PC-9 (cell line): ENCODE results near the gene FGF1. TPM values are rescaled to one million over a fixed set of nuclear protein-coding genes. Genes with fewer than 3 reads are reported as not detected.

Source experiments
- BruUV-seq: library from RNA; stranded (reverse); fragments of 400-500 nt; replicated peaks from 2 replicates; lab custom pipeline; 2021; lab: Mats Ljungman, UMichigan
- CTCF ChIA-PET: fragments of 300-600 bp; sonication (Branson Sonifier 250); formaldehyde crosslinking; loops from one replicate; lab custom pipeline; 2022; ENCODE audit warnings: antibody characterized with exemption; lab: Charles Lee
- POLR2A ChIA-PET: fragments of 300-600 bp; sonication (Branson Sonifier 250); formaldehyde crosslinking; loops from one replicate; lab custom pipeline; 2022; ENCODE audit warnings: antibody characterized with exemption; ENCODE audit not compliant: unreplicated experiment; lab: Charles Lee
- DNase-seq, 2 experiments: peaks; one replicate each; pipeline versions ENCODE4 v3.0.0 to v3.0.0-alpha.2; 2015 to 2022; ENCODE audit warnings: mixed read lengths in 1 of 2
- H2AFZ ChIP-seq: fragments of 200-600 bp; sonication (generic); 2 replicates; pipeline ENCODE4 v1.8.1; 2017; ENCODE audit warnings: antibody characterized with exemption
- H3F3A ChIP-seq: fragments of 200-600 bp; sonication (generic); 2 replicates; pipeline ENCODE4 v1.8.1; 2017; ENCODE audit warnings: antibody characterized with exemption, mild to moderate bottlenecking, low read depth; ENCODE audit not compliant: insufficient read depth
- H3K27ac ChIP-seq: fragments of 200-600 bp; sonication (generic); 2 replicates; pipeline ENCODE4 v1.6.1; 2016; ENCODE audit warnings: mixed run types
- H3K27me3 ChIP-seq: fragments of 200-600 bp; sonication (generic); 2 replicates; pipeline ENCODE4 v1.6.1; 2016; ENCODE audit warnings: low read depth, mixed run types; ENCODE audit not compliant: insufficient read depth
- H3K36me3 ChIP-seq: fragments of 200-600 bp; sonication (generic); 2 replicates; pipeline ENCODE4 v1.6.1; 2016; ENCODE audit warnings: low read depth, mixed run types
- H3K4me1 ChIP-seq: fragments of 200-600 bp; sonication (generic); replicated peaks from 2 replicates; pipeline ENCODE4 v1.6.1; 2016; ENCODE audit warnings: mixed run types; ENCODE audit not compliant: insufficient read depth
- H3K4me2 ChIP-seq: fragments of 200-600 bp; sonication (generic); 2 replicates; pipeline ENCODE4 v1.6.1; 2017; ENCODE audit warnings: mixed run types
- H3K4me3 ChIP-seq: fragments of 200-600 bp; sonication (generic); 2 replicates; pipeline ENCODE4 v1.6.1; 2016; ENCODE audit warnings: mixed run types
- H3K79me2 ChIP-seq: fragments of 200-600 bp; sonication (generic); 2 replicates; pipeline ENCODE4 v1.6.1; 2017; ENCODE audit warnings: low read depth, mixed run types
- H3K9me2 ChIP-seq: fragments of 200-600 bp; sonication (generic); 2 replicates; pipeline ENCODE4 v1.8.1; 2017; ENCODE audit warnings: mild to moderate bottlenecking; ENCODE audit not compliant: insufficient read depth
- H3K9me3 ChIP-seq: fragments of 200-600 bp; sonication (generic); 2 replicates; pipeline ENCODE4 v1.8.1; 2016; ENCODE audit warnings: low read depth; ENCODE audit not compliant: insufficient read depth
- H4K20me1 ChIP-seq: fragments of 200-600 bp; sonication (generic); 2 replicates; pipeline ENCODE4 v1.8.1; 2017; ENCODE audit not compliant: insufficient read depth
- CTCF ChIP-seq: fragments of 200-600 bp; sonication (generic); conservative IDR thresholded peaks from 2 replicates; pipeline ENCODE4 v1.6.1; 2017; ENCODE audit warnings: mixed run types, antibody characterized with exemption, mild to moderate bottlenecking, moderate library complexity
- EZH2 ChIP-seq: fragments of 200-600 bp; sonication (generic); IDR thresholded peaks from 2 replicates; pipeline ENCODE4 v1.8.0; 2017; ENCODE audit warnings: antibody characterized with exemption, low read depth
- intact Hi-C: fragments of 100-400 bp; cut with micrococcal nuclease; formaldehyde crosslinking; loops from one replicate; pipeline ENCODE4 v1.10.0; 2022; ENCODE audit not compliant: unreplicated experiment
- total RNA-seq: library from RNA; stranded (reverse); gene quantifications from 2 replicates; pipeline ENCODE4 v1.2.3, GENCODE V29; 2021

Gene FGF1
- total RNA-seq, 1 experiment from 2014 or later, result 0.44 TPM

- Histone ChIP-seq H3K4me2 (no peak overlapping the region), H3K27ac (no peak overlapping the region), H3K36me3 (no peaks in the 10 kb centered on the region), H3K27me3 (no peaks in the 10 kb centered on the region), H3K79me2 (no peaks in the 10 kb centered on the region), H3K9me2 (no peaks in the 10 kb centered on the region), H3K4me3 (no peak overlapping the region), H4K20me1 (no peaks in the 10 kb centered on the region), H3K9me3 (no peaks in the 10 kb centered on the region), H3F3A (no peaks in the 10 kb centered on the region; the same call in 1 of the 2 replicates), H3K4me1 (peaks cover 38% of the 10 kb centered on the region), H2AFZ (no peak overlapping the region)
- BruUV-seq, result no TSS peak
- ChIA-PET CTCF (no interaction called here), POLR2A (no interaction called here)
- intact Hi-C loops, result loop anchor here (10.0 kb wide), 1 partner anchor 866 kb away; the partner anchor contains the start of gene ARAP3
- no peak for DNase-seq
- TF ChIP-seq EZH2, result no peak
- no peak for TF ChIP-seq CTCF
Measured at GRCh38 chr5:142550471-142550870, 135.4 kb downstream of the FGF1 start.

GRCh38 chr5:142549834-142550233, 136.1 kb downstream of the FGF1 start:
- Histone ChIP-seq H3K36me3 (no peaks in the 10 kb centered on the region), H3K79me2 (no peaks in the 10 kb centered on the region), H3K4me1 (peaks cover 39% of the 10 kb centered on the region), H3K27ac (no peak overlapping the region), H2AFZ (no peak overlapping the region), H3K9me3 (no peaks in the 10 kb centered on the region), H3K4me3 (no peak overlapping the region), H3K27me3 (no peaks in the 10 kb centered on the region), H3K4me2 (no peak overlapping the region), H3K9me2 (no peaks in the 10 kb centered on the region), H3F3A (no peaks in the 10 kb centered on the region; the same call in 1 of the 2 replicates), H4K20me1 (no peaks in the 10 kb centered on the region)
- BruUV-seq, result no TSS peak
- CTCF ChIA-PET, result no interaction called here
- no peak for DNase-seq
- POLR2A ChIA-PET, result no interaction called here
- intact Hi-C loops, result loop anchor here (1.0 to 10.0 kb wide), 8 partner anchors 37 to 865 kb away; partner anchors contain the start of genes ARAP3 and SPRY4
- TF ChIP-seq EZH2, result no peak
- TF ChIP-seq CTCF, result no peak

- peak overlapping the region; percentile 30 for H3K4me2 ChIP-seq
- H4K20me1 ChIP-seq, result no peaks in the 10 kb centered on the region
- peak; percentile 73 to 80 for DNase-seq
- H3K27ac ChIP-seq, result peak overlapping the region; percentile 48
- no peak for TF ChIP-seq EZH2
- peak; percentile 93 for TF ChIP-seq CTCF
- BruUV-seq, result no TSS peak
- H2AFZ ChIP-seq, result no peak overlapping the region
- no peaks in the 10 kb centered on the region for H3K36me3 ChIP-seq
- H3F3A ChIP-seq, result no peaks in the 10 kb centered on the region; the same call in 1 of the 2 replicates
- intact Hi-C loops, result loop anchor here (1.0 to 5.0 kb wide), 9 partner anchors 36 to 558 kb away; partner anchors contain the start of gene SPRY4
- H3K4me1 ChIP-seq, result peaks cover 43% of the 10 kb centered on the region
- ChIA-PET POLR2A (no interaction called here), CTCF (interaction anchor here (0.6 to 0.8 kb wide), 3 partner anchors 226 to 396 kb away, joined by 3 to 21 read pairs (median 7); no protein-coding TSS in a partner anchor)
- no peaks in the 10 kb centered on the region for H3K9me2 ChIP-seq
- no peaks in the 10 kb centered on the region for H3K79me2 ChIP-seq
- H3K27me3 ChIP-seq, result no peaks in the 10 kb centered on the region
- no peaks in the 10 kb centered on the region for H3K9me3 ChIP-seq
- H3K4me3 ChIP-seq, result no peak overlapping the region
Measured at GRCh38 chr5:142548739-142549275, 137.1 kb downstream of the FGF1 start.
